Measurements from ENCODE around the gene BCAR3. TPM values are rescaled to one million over a fixed set of nuclear protein-coding genes. Genes with fewer than 3 reads are reported as not detected.

The BCAR3 gene
- total RNA-seq, 1 experiment from 2014 or later: 33.9 TPM

DNA sequence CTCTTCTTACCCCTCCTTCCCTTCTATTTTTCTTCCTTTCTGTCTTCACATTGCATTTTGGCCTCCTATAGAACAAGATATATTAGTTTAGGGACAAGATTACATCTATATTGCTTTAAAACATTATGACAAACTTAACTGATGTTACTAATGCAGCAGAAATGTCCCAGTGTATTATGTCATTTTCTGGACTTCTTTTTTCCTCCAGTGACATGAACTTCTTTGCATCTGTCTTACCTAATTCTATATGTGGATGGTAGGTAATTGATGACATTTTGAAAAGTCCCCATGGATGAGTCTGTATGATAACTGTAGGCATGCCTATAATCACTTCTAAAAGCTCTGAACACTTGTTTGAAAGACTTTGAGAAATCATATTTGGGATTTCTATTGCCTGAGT is 144.2 kb downstream of the BCAR3 start:
- intact Hi-C loops (cut with micrococcal nuclease; ENCODE audit: unreplicated experiment) (no loop called here), in situ Hi-C loops (cut with HindIII; ENCODE audit: low pct_unique_long_range_greater_than_20kb, low sequenced_read_pairs) (no loop called here)
- Histone ChIP-seq H3K4me3 (ENCODE audit: low read depth in 2 of 2, low read length in 2 of 2) (no peak overlapping the region), H3K4me1 (ENCODE audit: control insufficient read depth, insufficient read depth, low read length) (no peaks in the 10 kb centered on the region), H3K27me3 (ENCODE audit: control insufficient read depth, insufficient read depth, low read length) (no peaks in the 10 kb centered on the region), H3K9me3 (ENCODE audit: control insufficient read depth, insufficient read depth, low read depth, low read length) (no peaks in the 10 kb centered on the region), H3K36me3 (ENCODE audit: control insufficient read depth, insufficient read depth, low read length) (no peaks in the 10 kb centered on the region; the same call in 1 of the 2 replicates), H3K27ac (ENCODE audit: low read length) (no peak overlapping the region)
- DNase-seq (ENCODE audit: low read depth, low spot score) (no peak), ATAC-seq (no peak)
- no TSS peak for BruUV-seq (replicated peaks)
- ChIA-PET CTCF (no interaction called here), POLR2A (no interaction called here)
- TF ChIP-seq TCF7L2 (IDR thresholded peaks at IDR 0.05; ENCODE audit: low read depth, low read length) (no peak), POLR2AphosphoS5 (IDR thresholded peaks at IDR 0.05; ENCODE audit: low read depth, low read length) (no peak), SIN3A (IDR thresholded peaks at IDR 0.05; ENCODE audit: borderline replicate concordance, insufficient read depth, low read depth, low read length) (no peak)
- TF ChIP-seq, protein P1, sequence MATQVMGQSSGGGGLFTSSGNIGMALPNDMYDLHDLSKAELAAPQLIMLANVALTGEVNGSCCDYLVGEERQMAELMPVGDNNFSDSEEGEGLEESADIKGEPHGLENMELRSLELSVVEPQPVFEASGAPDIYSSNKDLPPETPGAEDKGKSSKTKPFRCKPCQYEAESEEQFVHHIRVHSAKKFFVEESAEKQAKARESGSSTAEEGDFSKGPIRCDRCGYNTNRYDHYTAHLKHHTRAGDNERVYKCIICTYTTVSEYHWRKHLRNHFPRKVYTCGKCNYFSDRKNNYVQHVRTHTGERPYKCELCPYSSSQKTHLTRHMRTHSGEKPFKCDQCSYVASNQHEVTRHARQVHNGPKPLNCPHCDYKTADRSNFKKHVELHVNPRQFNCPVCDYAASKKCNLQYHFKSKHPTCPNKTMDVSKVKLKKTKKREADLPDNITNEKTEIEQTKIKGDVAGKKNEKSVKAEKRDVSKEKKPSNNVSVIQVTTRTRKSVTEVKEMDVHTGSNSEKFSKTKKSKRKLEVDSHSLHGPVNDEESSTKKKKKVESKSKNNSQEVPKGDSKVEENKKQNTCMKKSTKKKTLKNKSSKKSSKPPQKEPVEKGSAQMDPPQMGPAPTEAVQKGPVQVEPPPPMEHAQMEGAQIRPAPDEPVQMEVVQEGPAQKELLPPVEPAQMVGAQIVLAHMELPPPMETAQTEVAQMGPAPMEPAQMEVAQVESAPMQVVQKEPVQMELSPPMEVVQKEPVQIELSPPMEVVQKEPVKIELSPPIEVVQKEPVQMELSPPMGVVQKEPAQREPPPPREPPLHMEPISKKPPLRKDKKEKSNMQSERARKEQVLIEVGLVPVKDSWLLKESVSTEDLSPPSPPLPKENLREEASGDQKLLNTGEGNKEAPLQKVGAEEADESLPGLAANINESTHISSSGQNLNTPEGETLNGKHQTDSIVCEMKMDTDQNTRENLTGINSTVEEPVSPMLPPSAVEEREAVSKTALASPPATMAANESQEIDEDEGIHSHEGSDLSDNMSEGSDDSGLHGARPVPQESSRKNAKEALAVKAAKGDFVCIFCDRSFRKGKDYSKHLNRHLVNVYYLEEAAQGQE (IDR thresholded peaks at IDR 0.05; ENCODE audit: insufficient read depth in 1 of 2, low read depth in 2 of 2, low read length in 1 of 2): no peak
- TF ChIP-seq, protein P2, sequence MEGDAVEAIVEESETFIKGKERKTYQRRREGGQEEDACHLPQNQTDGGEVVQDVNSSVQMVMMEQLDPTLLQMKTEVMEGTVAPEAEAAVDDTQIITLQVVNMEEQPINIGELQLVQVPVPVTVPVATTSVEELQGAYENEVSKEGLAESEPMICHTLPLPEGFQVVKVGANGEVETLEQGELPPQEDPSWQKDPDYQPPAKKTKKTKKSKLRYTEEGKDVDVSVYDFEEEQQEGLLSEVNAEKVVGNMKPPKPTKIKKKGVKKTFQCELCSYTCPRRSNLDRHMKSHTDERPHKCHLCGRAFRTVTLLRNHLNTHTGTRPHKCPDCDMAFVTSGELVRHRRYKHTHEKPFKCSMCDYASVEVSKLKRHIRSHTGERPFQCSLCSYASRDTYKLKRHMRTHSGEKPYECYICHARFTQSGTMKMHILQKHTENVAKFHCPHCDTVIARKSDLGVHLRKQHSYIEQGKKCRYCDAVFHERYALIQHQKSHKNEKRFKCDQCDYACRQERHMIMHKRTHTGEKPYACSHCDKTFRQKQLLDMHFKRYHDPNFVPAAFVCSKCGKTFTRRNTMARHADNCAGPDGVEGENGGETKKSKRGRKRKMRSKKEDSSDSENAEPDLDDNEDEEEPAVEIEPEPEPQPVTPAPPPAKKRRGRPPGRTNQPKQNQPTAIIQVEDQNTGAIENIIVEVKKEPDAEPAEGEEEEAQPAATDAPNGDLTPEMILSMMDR (IDR thresholded peaks at IDR 0.05): no peak

GRCh38 chr1:93533677-93534076 is 148.0 kb downstream of the BCAR3 start:
- no TSS peak for BruUV-seq (replicated peaks)
- intact Hi-C loops (cut with micrococcal nuclease; ENCODE audit: unreplicated experiment): no loop called here
- CTCF ChIA-PET: no interaction called here
- TF ChIP-seq TCF7L2 (IDR thresholded peaks at IDR 0.05; ENCODE audit: low read depth, low read length) (no peak), SIN3A (IDR thresholded peaks at IDR 0.05; ENCODE audit: borderline replicate concordance, insufficient read depth, low read depth, low read length) (no peak), POLR2AphosphoS5 (IDR thresholded peaks at IDR 0.05; ENCODE audit: low read depth, low read length) (no peak)
- TF ChIP-seq, protein P1 (IDR thresholded peaks at IDR 0.05; ENCODE audit: insufficient read depth in 1 of 2, low read depth in 2 of 2, low read length in 1 of 2): no peak
- TF ChIP-seq, protein P2 (IDR thresholded peaks at IDR 0.05): no peak
- Histone ChIP-seq H3K36me3 (ENCODE audit: control insufficient read depth, insufficient read depth, low read length) (peaks cover 6% of the 10 kb centered on the region; the same call in 1 of the 2 replicates), H3K4me3 (ENCODE audit: low read depth in 2 of 2, low read length in 2 of 2) (no peak overlapping the region), H3K27me3 (ENCODE audit: control insufficient read depth, insufficient read depth, low read length) (no peaks in the 10 kb centered on the region), H3K27ac (ENCODE audit: low read length) (no peak overlapping the region), H3K9me3 (ENCODE audit: control insufficient read depth, insufficient read depth, low read depth, low read length) (no peaks in the 10 kb centered on the region), H3K4me1 (ENCODE audit: control insufficient read depth, insufficient read depth, low read length) (no peaks in the 10 kb centered on the region)
- POLR2A ChIA-PET: interaction anchor here (0.6 kb wide), 1 partner anchor 17 kb away, joined by 8 read pairs; no protein-coding TSS in a partner anchor
- DNase-seq (ENCODE audit: low read depth, low spot score) (no peak), ATAC-seq (no peak)
- in situ Hi-C loops (cut with HindIII; ENCODE audit: low pct_unique_long_range_greater_than_20kb, low sequenced_read_pairs): no loop called here

Measured in Panc1 (cell line).